Tibial nerve (tissue), 4 donors: ENCODE data around the gene LRRC28.

Source experiments
- EP300 ChIP-seq, 2 donors: sonication (generic); formaldehyde crosslinking; IDR thresholded peaks; one replicate each; pipeline ENCODE4 v1.6.1; 2017; ENCODE audit warnings: antibody characterized with exemption in 2 of 2, mild to moderate bottlenecking in 1 of 2
- POLR2A ChIP-seq, 2 donors: fragments of 450-650 bp; IDR thresholded peaks; one replicate each; pipeline ENCODE4 v1.6.1; 2017; ENCODE audit warnings: antibody characterized with exemption in 2 of 2, mild to moderate bottlenecking in 2 of 2, moderate library complexity in 2 of 2
- TF ChIP-seq, protein P1 (sequence below), 5 experiments: fragments of 200-600 bp in 3 of 5; fragments of 450-650 bp in 2 of 5; sonication (generic) in 3 of 5; IDR thresholded peaks; one replicate each; pipeline ENCODE4 v1.5.1; 2016 to 2019; ENCODE audit warnings: antibody characterized with exemption in 5 of 5, mild to moderate bottlenecking in 3 of 5, moderate library complexity in 2 of 5

DNA sequence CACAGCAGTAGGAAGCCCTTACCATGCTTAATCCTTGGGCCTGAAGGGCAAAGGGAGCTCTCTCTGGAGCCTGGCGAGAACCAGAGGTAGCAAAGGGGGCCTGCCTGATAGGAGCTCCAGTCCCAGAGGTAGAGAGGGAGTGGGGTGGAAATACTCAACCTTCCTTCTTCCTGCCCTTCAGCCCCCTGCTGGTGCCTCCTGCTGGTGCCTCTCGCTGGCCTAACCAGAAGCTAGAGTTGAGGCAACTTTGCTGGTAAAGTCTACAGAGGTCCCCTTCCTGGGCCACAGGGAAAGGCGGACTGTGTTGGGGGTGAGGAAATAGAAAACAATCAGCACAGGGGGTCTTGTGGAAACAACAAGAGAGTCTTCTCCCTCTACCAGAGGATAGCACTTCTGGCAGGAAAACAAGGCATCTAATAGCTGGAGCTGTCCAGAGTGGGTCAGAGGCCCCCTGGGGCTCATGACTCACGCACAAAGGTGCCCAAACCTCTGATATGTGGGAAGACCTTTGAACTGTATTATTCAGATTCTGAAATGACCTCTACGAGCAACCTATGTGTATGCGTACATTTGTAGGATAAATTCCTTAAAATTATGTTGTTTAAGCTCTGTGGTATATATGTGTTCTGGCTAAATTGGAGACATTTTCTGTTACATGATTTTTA is 133.9 kb downstream of the LRRC28 start:
- TF ChIP-seq POLR2A (IDR thresholded peaks at IDR 0.05) = no peak
- TF ChIP-seq, protein P1, sequence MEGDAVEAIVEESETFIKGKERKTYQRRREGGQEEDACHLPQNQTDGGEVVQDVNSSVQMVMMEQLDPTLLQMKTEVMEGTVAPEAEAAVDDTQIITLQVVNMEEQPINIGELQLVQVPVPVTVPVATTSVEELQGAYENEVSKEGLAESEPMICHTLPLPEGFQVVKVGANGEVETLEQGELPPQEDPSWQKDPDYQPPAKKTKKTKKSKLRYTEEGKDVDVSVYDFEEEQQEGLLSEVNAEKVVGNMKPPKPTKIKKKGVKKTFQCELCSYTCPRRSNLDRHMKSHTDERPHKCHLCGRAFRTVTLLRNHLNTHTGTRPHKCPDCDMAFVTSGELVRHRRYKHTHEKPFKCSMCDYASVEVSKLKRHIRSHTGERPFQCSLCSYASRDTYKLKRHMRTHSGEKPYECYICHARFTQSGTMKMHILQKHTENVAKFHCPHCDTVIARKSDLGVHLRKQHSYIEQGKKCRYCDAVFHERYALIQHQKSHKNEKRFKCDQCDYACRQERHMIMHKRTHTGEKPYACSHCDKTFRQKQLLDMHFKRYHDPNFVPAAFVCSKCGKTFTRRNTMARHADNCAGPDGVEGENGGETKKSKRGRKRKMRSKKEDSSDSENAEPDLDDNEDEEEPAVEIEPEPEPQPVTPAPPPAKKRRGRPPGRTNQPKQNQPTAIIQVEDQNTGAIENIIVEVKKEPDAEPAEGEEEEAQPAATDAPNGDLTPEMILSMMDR (IDR thresholded peaks at IDR 0.05) = no peak
- TF ChIP-seq EP300 (IDR thresholded peaks at IDR 0.05) = no peak
